Vagina (tissue), 2 donors: ENCODE measurements around the gene BEAN1.

Experiments
- CTCF ChIP-seq, 3 experiments: fragments of 450-650 bp in 2 of 3; fragments of 200-600 bp in 1 of 3; sonication (generic) in 1 of 3; IDR thresholded peaks; one replicate each; pipeline ENCODE4 v1.5.1; 2017 to 2019; ENCODE audit warnings: antibody characterized with exemption in 3 of 3, mild to moderate bottlenecking in 2 of 3, moderate library complexity in 2 of 3
- POLR2AphosphoS5 ChIP-seq, 2 donors: sonication (generic); formaldehyde crosslinking; IDR thresholded peaks; one replicate each; pipeline ENCODE4 v1.9.0; 2017; ENCODE audit warnings: antibody characterized with exemption in 2 of 2, mild to moderate bottlenecking in 2 of 2, low read depth in 1 of 2; ENCODE audit not compliant: insufficient read depth in 1 of 2

- no peak for TF ChIP-seq CTCF (IDR thresholded peaks at IDR 0.05)
- no peak for TF ChIP-seq POLR2AphosphoS5 (IDR thresholded peaks at IDR 0.05; ENCODE audit: insufficient read depth in 1 of 2, low read depth in 1 of 2)
Observed at GRCh38 chr16:66523861-66524354, 96.8 kb downstream of the BEAN1 start.
